ENCODE measurements around the gene LENEP.

GRCh38 chr1:155019377-155020245 lies 26.2 kb downstream of the LENEP start:
- TF ChIP-seq CTCF (IDR thresholded peaks at IDR 0.05) (no peak), POLR2A (IDR thresholded peaks at IDR 0.05) (no peak)
